Mononuclear cell (primary cell): ENCODE measurements around the gene RBM10. TPM values are rescaled to one million over a fixed set of nuclear protein-coding genes. Genes with fewer than 3 reads are reported as not detected.

Source experiments
- H3K27me3 ChIP-seq: 2 replicates; pipeline ENCODE4 v1.6.0; 2011; ENCODE audit warnings: low read length, control low read depth; ENCODE audit not compliant: insufficient read depth
- H3K4me1 ChIP-seq: 2 replicates; pipeline ENCODE4 v1.5.1; 2011; ENCODE audit warnings: mild to moderate bottlenecking, low read length, control low read depth; ENCODE audit not compliant: insufficient read depth
- H3K4me3 ChIP-seq: 2 replicates; pipeline ENCODE4 v1.5.1; 2011; ENCODE audit warnings: mild to moderate bottlenecking, low read length, moderate library complexity
- H3K9me3 ChIP-seq: 2 replicates; pipeline ENCODE4 v1.5.1; 2011; ENCODE audit warnings: low read depth, mild to moderate bottlenecking, control low read depth, low read length
- total RNA-seq: library from RNA; depleted of rRNA; stranded (reverse); fragments of >200 nt; gene quantifications from one replicate; pipeline ENCODE4 v1.2.3, GENCODE V29; 2012

Gene RBM10
- total RNA-seq, 1 donor = 14.4 TPM

GRCh38 chrX:47179221-47179927, 34.4 kb downstream of the RBM10 start:
- Histone ChIP-seq H3K9me3 (no peaks in the 10 kb centered on the region), H3K4me1 (no peaks in the 10 kb centered on the region), H3K27me3 (no peaks in the 10 kb centered on the region), H3K4me3 (no peak overlapping the region)

GRCh38 chrX:47179928-47180255, 34.9 kb downstream of the RBM10 start:
- Histone ChIP-seq H3K4me3 (no peak overlapping the region), H3K27me3 (no peaks in the 10 kb centered on the region), H3K4me1 (no peaks in the 10 kb centered on the region), H3K9me3 (no peaks in the 10 kb centered on the region)

GRCh38 chrX:47180346-47180745, 35.3 kb downstream of the RBM10 start:
- Histone ChIP-seq H3K4me3 (no peak overlapping the region), H3K4me1 (no peaks in the 10 kb centered on the region), H3K27me3 (no peaks in the 10 kb centered on the region), H3K9me3 (no peaks in the 10 kb centered on the region)

DNA sequence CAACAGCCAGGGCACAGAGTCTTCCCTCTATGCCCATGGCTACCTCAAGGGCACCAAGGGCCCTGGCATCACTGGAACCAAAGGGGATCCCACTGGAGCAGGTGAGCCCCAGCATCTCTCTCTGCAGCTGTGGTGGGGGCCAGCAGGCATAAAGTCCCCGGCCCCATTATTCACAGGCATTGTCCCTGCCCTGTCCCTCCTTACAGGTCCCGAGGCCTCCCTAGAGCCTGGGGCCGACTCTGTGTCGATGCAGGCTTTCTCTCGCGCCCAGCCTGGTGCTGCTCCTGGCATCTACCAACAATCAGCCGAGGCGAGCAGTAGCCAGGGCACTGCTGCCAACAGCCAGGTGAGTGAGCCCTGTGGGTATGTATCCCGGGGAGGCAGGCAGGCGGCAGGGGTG, 36.3 kb downstream of the RBM10 start:
- no peaks in the 10 kb centered on the region for H3K27me3 ChIP-seq
- H3K4me3 ChIP-seq = no peak overlapping the region
- no peaks in the 10 kb centered on the region for H3K4me1 ChIP-seq
- H3K9me3 ChIP-seq = no peaks in the 10 kb centered on the region

DNA sequence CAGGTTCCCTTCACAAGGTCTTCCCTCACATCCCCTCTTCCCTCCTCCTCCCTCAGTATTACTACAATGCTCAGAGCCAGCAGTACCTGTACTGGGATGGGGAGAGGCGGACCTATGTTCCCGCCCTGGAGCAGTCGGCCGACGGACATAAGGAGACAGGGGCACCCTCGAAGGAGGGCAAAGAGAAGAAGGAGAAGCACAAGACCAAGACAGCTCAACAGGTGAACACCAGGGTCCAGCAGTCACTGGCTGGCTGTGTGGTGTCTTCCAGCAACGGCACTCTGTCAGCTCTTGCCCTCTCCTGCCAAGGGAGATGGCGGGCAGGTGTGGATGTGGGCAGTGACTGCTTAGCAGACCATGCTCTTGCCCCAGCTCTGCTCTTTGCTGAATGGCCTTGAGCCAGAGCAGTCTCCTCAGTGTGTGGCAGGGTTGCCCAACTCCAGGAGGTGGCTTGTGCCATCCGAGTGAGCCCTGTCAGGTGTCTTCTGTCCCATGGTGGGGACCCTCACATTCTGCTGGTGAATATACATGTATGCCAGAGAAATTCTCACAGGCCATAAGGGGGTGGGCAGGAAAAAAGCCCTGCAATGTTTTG, 37.2 kb downstream of the RBM10 start:
- Histone ChIP-seq H3K27me3 (no peaks in the 10 kb centered on the region), H3K4me3 (no peak overlapping the region), H3K9me3 (no peaks in the 10 kb centered on the region), H3K4me1 (no peaks in the 10 kb centered on the region)

DNA sequence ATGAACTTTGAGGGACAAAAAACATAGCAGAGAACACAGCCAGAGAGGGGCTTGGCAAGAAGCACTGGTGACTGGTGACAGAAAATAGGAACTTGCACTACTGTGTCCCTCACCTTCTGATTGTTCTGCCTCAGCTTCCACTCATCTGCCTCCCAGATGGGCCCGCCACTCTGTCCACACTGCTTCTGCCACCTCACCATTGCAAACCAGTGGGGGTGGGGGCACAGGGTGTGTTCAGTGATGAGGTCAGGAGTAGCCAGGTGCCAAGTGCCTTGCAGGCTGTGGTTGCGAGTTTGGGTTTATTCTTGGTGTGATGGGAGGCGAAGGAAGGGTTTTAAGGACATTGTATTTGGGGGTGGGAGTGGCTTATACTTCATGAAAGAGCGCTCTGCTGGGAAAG, 39.5 kb downstream of the RBM10 start:
- no peaks in the 10 kb centered on the region for H3K9me3 ChIP-seq
- no peaks in the 10 kb centered on the region for H3K4me1 ChIP-seq
- H3K4me3 ChIP-seq = no peak overlapping the region
- H3K27me3 ChIP-seq = no peaks in the 10 kb centered on the region

DNA sequence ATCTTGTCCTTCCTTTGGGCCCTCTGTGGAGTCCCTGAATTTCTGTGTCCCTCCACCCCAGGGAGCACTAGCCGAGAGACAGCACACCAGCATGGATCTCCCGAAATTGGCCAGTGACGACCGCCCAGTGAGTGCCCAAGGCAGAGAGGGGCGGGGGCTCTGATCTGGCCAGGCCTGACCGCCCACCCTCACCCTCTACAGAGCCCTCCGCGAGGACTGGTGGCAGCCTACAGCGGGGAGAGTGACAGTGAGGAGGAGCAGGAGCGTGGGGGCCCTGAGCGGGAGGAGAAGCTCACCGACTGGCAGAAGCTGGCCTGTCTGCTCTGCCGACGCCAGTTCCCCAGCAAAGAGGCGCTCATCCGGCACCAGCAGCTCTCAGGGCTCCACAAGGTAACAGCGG, 40.2 kb downstream of the RBM10 start:
- Histone ChIP-seq H3K4me3 (no peak overlapping the region), H3K4me1 (no peaks in the 10 kb centered on the region), H3K9me3 (no peaks in the 10 kb centered on the region), H3K27me3 (no peaks in the 10 kb centered on the region)

DNA sequence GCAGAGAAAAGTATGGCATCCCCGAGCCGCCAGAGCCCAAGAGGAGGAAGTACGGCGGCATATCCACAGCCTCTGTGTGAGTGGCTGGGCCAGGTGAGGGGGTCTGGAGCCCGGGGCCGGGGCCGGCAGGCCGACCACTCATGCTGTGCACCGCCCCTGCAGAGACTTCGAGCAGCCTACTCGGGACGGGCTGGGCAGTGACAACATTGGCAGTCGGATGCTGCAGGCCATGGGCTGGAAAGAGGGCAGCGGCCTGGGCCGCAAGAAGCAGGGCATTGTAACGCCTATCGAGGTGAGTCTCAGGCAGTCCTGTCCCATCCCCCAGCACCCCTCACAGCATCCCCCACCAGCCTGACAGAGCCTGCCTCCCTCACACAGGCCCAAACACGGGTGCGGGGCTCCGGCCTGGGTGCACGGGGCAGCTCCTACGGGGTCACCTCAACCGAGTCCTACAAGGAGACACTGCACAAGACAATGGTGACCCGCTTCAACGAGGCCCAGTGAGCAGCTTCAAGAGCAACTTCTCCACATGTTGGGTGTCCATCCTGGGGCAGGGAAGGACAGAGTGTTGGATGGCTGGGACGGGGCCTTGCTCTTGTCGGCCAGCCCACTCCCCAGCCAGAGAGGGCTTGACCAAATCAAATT, 41.2 kb downstream of the RBM10 start:
- Histone ChIP-seq H3K4me3 (no peak overlapping the region), H3K4me1 (peaks cover 2% of the 10 kb centered on the region), H3K27me3 (no peaks in the 10 kb centered on the region), H3K9me3 (no peaks in the 10 kb centered on the region)

DNA sequence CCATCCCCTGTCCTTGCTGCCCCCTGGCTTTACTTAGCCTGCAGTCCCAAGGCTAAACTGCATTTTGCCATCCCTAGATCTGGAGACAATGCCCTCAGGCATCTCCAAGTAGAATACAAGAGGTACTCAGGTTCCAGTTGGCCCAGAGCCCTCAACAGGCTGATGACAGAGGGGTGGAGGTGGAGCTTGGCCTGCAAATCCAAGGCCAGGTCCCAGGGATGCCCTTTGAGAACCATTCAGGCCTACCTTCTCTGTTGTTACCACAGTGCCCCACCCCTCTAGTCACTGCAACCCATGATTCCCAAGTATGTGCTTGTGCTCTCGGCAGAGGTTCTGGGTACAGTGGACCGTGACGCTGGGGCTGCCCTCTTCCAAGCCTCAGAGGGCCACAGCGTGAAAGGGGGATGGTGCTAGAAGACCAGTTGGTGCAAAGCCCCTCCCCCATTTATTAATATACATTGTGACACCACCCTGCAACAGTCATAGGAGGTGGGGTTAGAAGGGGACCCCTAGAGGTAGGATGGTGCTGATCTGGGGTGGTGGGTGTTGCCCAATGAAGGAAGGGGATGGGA, 42.2 kb downstream of the RBM10 start:
- no peaks in the 10 kb centered on the region for H3K9me3 ChIP-seq
- no peaks in the 10 kb centered on the region for H3K27me3 ChIP-seq
- peaks cover 11% of the 10 kb centered on the region for H3K4me1 ChIP-seq
- H3K4me3 ChIP-seq = no peak overlapping the region

DNA sequence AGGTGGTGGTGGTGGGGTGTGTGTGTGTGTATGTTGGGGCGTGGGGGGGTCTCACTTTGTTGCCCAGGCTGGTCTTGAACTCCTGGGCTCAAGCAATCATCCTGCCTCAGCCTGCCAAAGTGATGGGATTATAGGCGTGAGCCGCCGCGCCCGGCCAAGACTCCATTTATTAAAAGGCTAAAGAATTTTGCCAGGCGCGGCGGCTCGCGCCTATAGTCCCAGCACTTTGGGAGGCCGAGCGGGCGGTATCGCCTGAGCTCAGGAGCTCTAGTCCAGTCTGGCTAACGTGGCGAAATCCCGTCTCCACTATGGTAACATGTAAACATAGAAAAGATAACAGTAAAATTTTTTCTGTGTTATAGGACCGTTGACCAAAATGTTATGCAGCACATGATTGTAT, 44.9 kb downstream of the RBM10 start:
- H3K9me3 ChIP-seq = no peaks in the 10 kb centered on the region
- peaks cover 26% of the 10 kb centered on the region for H3K4me1 ChIP-seq
- no peak overlapping the region for H3K4me3 ChIP-seq
- H3K27me3 ChIP-seq = no peaks in the 10 kb centered on the region

GRCh38 chrX:47190445-47191269, 45.6 kb downstream of the RBM10 start:
- peaks cover 34% of the 10 kb centered on the region for H3K4me1 ChIP-seq
- peak overlapping the region; percentile 52 for H3K4me3 ChIP-seq
- no peaks in the 10 kb centered on the region for H3K9me3 ChIP-seq
- H3K27me3 ChIP-seq = no peaks in the 10 kb centered on the region

DNA sequence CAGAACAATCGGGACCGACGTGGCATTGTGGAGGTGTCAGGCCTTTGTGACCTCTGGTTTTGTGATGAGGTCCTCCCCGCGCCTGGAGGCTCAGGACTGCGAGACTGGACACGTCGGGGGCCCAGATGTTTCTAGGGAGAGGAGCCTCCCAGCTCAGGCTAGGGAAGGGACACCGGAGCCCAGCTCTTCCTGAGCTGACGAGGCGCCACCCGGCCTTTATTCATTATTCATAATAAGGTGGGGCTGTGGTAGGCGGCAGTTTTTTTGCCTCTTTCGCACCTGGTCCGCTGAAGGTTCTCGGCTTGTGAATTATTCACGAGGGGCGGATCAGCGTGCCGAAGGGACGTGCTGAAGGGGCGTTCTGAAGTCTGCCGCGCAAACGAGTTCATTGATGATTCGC, 46.3 kb downstream of the RBM10 start:
- no peaks in the 10 kb centered on the region for H3K27me3 ChIP-seq
- H3K9me3 ChIP-seq = no peaks in the 10 kb centered on the region
- H3K4me3 ChIP-seq = peak overlapping the region; percentile 52
- H3K4me1 ChIP-seq = peaks cover 41% of the 10 kb centered on the region

DNA sequence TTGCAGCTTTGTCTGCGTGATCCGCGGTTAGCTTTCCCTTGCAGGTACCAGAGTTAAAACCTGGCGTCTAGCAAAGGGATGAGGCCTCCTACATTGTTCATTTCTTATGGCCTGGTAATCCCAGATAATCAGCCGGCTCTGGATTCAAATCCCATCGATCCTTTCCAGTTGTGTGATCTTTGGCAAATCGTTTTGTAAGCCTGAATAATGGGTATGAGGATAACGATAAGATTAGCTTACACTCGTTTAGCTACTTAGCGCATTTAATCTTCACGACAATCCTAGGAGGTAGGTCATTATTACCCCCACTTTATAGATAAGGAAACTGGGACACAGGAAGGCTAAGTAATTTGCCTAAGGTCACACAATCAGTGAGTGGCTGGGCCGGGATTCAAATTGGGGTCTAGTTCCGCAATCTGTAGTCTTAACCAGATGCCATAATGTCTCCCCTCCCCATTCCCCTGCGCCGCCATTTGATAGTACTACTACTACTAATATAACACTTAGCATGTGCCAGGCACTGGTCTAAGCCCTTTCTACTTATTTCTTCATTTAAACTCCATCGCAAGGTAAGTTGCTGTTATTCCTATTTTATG, 46.9 kb downstream of the RBM10 start:
- Histone ChIP-seq H3K27me3 (no peaks in the 10 kb centered on the region), H3K4me1 (peaks cover 46% of the 10 kb centered on the region), H3K9me3 (no peaks in the 10 kb centered on the region), H3K4me3 (peak overlapping the region; percentile 52)

DNA sequence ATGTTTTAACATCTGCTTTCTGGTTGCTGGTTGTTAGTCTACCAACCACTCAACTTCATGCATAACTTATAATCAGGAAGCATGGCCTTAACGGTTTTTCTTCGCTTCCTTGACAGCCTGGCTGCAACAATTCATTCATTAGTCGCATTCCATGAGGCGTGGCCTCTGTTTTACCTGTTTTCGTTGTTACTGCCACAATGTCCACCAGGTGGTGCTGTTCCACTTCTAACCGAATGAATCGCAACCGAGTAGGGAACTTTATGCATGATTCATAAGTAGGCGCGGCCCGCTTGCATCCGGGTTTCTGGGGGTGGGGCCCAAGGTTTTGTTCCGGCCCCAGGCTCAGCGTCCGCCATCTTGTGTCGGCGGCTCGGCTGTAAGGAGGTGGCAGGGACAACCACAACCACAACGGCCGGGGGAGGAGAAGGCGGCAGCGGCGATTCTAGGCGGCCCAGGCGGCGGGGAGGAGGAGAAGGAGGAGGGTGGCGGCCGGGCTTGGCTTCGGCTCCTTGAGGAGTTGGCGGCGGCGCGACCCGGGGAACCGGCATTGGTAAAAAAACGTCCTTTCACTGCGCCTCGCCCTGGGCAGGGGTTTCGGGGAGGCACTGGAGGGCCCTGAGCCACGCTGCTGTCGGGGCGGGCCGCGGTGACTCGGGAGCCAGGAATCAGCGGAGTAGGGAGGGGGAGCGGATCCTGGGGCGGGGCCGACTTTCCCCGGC, 48.6 kb downstream of the RBM10 start, which contains the start of gene UBA1:
UBA1 (plus strand) TSS at position 355 of the 719 bp plus-strand sequence. CDS start 4,974 bp downstream, outside the sequence.
- Histone ChIP-seq H3K4me1 (peaks cover 57% of the 10 kb centered on the region), H3K27me3 (no peaks in the 10 kb centered on the region), H3K4me3 (peak within 1 kb of the TSS; percentile 62), H3K9me3 (no peaks in the 10 kb centered on the region)
